ENCODE results near the gene MAD1L1.

GRCh38 chr7:1924258-1924817 is 308.4 kb downstream of the MAD1L1 start:
- TF ChIP-seq CTCF (IDR thresholded peaks at IDR 0.05) (no peak), POLR2A (IDR thresholded peaks at IDR 0.05) (no peak)
